ENCODE measurements around the gene PURA.

Gene PURA

GRCh38 chr5:140130949-140131733 is 17.2 kb downstream of the PURA start:
- ATAC-seq (ENCODE audit: low read depth), result no peak
- peak; percentile 9 for DNase-seq (ENCODE audit: low spot score)
- no peaks in the 10 kb centered on the region for H3K36me3 ChIP-seq (ENCODE audit: low read depth)
- H3K27ac ChIP-seq (ENCODE audit: poor library complexity, severe bottlenecking), result peak overlapping the region; percentile 80
- H3K4me1 ChIP-seq (ENCODE audit: insufficient read depth, poor library complexity, severe bottlenecking), result peaks cover 20% of the 10 kb centered on the region
- H3K4me3 ChIP-seq (ENCODE audit: severe bottlenecking), result no peak overlapping the region
- H3K27me3 ChIP-seq (ENCODE audit: insufficient read depth, poor library complexity, severe bottlenecking), result no peaks in the 10 kb centered on the region
- no peaks in the 10 kb centered on the region for H3K9me3 ChIP-seq (ENCODE audit: severe bottlenecking)
- TF ChIP-seq CTCF (IDR thresholded peaks at IDR 0.05; ENCODE audit: poor library complexity, severe bottlenecking), result no peak

GRCh38 chr5:140131967-140132409 is 18.1 kb downstream of the PURA start:
- TF ChIP-seq CTCF (IDR thresholded peaks at IDR 0.05; ENCODE audit: poor library complexity, severe bottlenecking), result no peak
- ATAC-seq (ENCODE audit: low read depth) (peak; percentile 98), DNase-seq (ENCODE audit: low spot score) (peak; percentile 84)
- Histone ChIP-seq H3K27me3 (ENCODE audit: insufficient read depth, poor library complexity, severe bottlenecking) (no peaks in the 10 kb centered on the region), H3K27ac (ENCODE audit: poor library complexity, severe bottlenecking) (peak overlapping the region; percentile 80), H3K4me3 (ENCODE audit: severe bottlenecking) (no peak overlapping the region), H3K9me3 (ENCODE audit: severe bottlenecking) (no peaks in the 10 kb centered on the region), H3K4me1 (ENCODE audit: insufficient read depth, poor library complexity, severe bottlenecking) (peaks cover 20% of the 10 kb centered on the region), H3K36me3 (ENCODE audit: low read depth) (no peaks in the 10 kb centered on the region)

- ATAC-seq (ENCODE audit: low read depth) (no peak), DNase-seq (ENCODE audit: low spot score) (no peak)
- Histone ChIP-seq H3K4me1 (ENCODE audit: insufficient read depth, poor library complexity, severe bottlenecking) (peaks cover 20% of the 10 kb centered on the region), H3K27me3 (ENCODE audit: insufficient read depth, poor library complexity, severe bottlenecking) (no peaks in the 10 kb centered on the region), H3K9me3 (ENCODE audit: severe bottlenecking) (no peaks in the 10 kb centered on the region), H3K27ac (ENCODE audit: poor library complexity, severe bottlenecking) (no peak overlapping the region), H3K4me3 (ENCODE audit: severe bottlenecking) (no peak overlapping the region), H3K36me3 (ENCODE audit: low read depth) (no peaks in the 10 kb centered on the region)
- no peak for TF ChIP-seq CTCF (IDR thresholded peaks at IDR 0.05; ENCODE audit: poor library complexity, severe bottlenecking)
Observed at GRCh38 chr5:140133514-140134167, 19.7 kb downstream of the PURA start.

- no peak for TF ChIP-seq CTCF (IDR thresholded peaks at IDR 0.05; ENCODE audit: poor library complexity, severe bottlenecking)
- DNase-seq (ENCODE audit: low spot score) (no peak), ATAC-seq (ENCODE audit: low read depth) (no peak)
- H3K4me3 ChIP-seq (ENCODE audit: severe bottlenecking), result no peak overlapping the region
- no peaks in the 10 kb centered on the region for H3K36me3 ChIP-seq (ENCODE audit: low read depth)
- H3K27me3 ChIP-seq (ENCODE audit: insufficient read depth, poor library complexity, severe bottlenecking), result no peaks in the 10 kb centered on the region
- no peaks in the 10 kb centered on the region for H3K9me3 ChIP-seq (ENCODE audit: severe bottlenecking)
- peaks cover 20% of the 10 kb centered on the region for H3K4me1 ChIP-seq (ENCODE audit: insufficient read depth, poor library complexity, severe bottlenecking)
- H3K27ac ChIP-seq (ENCODE audit: poor library complexity, severe bottlenecking), result no peak overlapping the region
Observed at GRCh38 chr5:140134277-140134935, 20.5 kb downstream of the PURA start.

All from RWPE2 (cell line).